A549 (cell line): Measurements from ENCODE around the gene RNF183. TPM values are rescaled to one million over a fixed set of nuclear protein-coding genes. Genes with fewer than 3 reads are reported as not detected.

ENCODE experiments used
- ATAC-seq, 2 experiments: fragments of 200-7000 bp in 1 of 2; fragments of >200 bp in 1 of 2; cut with Nextera tagmentation in 1 of 2; cut with Tn5 transposase in 1 of 2; 3 replicates each; pipeline versions ENCODE4 v1.8.0 to v1.9.1; 2018 to 2020; ENCODE audit warnings: mild to moderate bottlenecking in 1 of 2, moderate library complexity in 1 of 2
- CTCF ChIA-PET: fragments of 300-600 bp; sonication (Branson Sonifier 250); formaldehyde crosslinking; extraction: SDS; loops from one replicate; lab custom pipeline; 2021; ENCODE audit warnings: antibody characterized with exemption, inconsistent platforms; lab: Yijun Ruan, JAX
- POLR2A ChIA-PET: fragments of 350-600 bp; formaldehyde crosslinking; extraction: SDS; loops from one replicate; lab custom pipeline; 2021; ENCODE audit warnings: antibody characterized with exemption, inconsistent platforms; lab: Yijun Ruan, JAX
- DNase-seq, 2 experiments: peaks; one replicate each; pipeline versions ENCODE4 v3.0.0 to v3.0.0-alpha.2; 2011 to 2016; ENCODE audit warnings: low read depth in 1 of 2, low spot score in 1 of 2
- FAIRE-seq: peaks from 2 replicates; lab custom pipeline; 2011; peaks lifted over from hg19 to GRCh38; lab: Jason Lieb, UNC
- H3K27ac ChIP-seq, 2 experiments: fragments of >200 bp; sonication (Bioruptor Twin); formaldehyde crosslinking; 3 replicates each; pipeline ENCODE4 v1.5.1; 2016 to 2017
- H3K4me1 ChIP-seq: fragments of >200 bp; sonication (Bioruptor Twin); formaldehyde crosslinking; 3 replicates; pipeline ENCODE4 v1.6.1; 2016
- H3K4me2 ChIP-seq: fragments of >200 bp; sonication (Bioruptor Twin); formaldehyde crosslinking; 3 replicates; pipeline ENCODE4 v1.6.1; 2016
- H3K4me3 ChIP-seq: fragments of >200 bp; sonication (Bioruptor Twin); formaldehyde crosslinking; 3 replicates; pipeline ENCODE4 v1.5.1; 2016
- H3K9me3 ChIP-seq: fragments of >200 bp; sonication (Bioruptor Twin); formaldehyde crosslinking; 3 replicates; pipeline ENCODE4 v1.6.1; 2016
- BCL3 ChIP-seq: fragments of >200 bp; sonication (Bioruptor Twin); formaldehyde crosslinking; IDR thresholded peaks from 3 replicates; pipeline ENCODE4 v1.6.1; 2016
- CHD2 ChIP-seq: fragments of 150-350 bp; IDR thresholded peaks from 2 replicates; pipeline ENCODE4 v1.6.1; 2014; ENCODE audit warnings: low read length; ENCODE audit not compliant: partially characterized antibody
- CHD4 ChIP-seq: fragments of 200-600 bp; sonication (generic); IDR thresholded peaks from 2 replicates; pipeline ENCODE4 v1.6.1; 2016; ENCODE audit warnings: antibody characterized with exemption, mild to moderate bottlenecking, borderline replicate concordance
- ELK1 ChIP-seq: fragments of 150-350 bp; IDR thresholded peaks from 2 replicates; pipeline ENCODE4 v1.6.1; 2014; ENCODE audit warnings: low read depth, mild to moderate bottlenecking, low read length
- EP300 ChIP-seq, 2 experiments: fragments of >200 bp; sonication (Bioruptor Twin); formaldehyde crosslinking; IDR thresholded peaks; 2 replicates in 1 of 2; 3 replicates in 1 of 2; pipeline ENCODE4 v1.6.1; 2016 to 2017
- ESRRA ChIP-seq: fragments of 150-350 bp; IDR thresholded peaks from 2 replicates; pipeline ENCODE4 v1.6.1; 2014; ENCODE audit warnings: mild to moderate bottlenecking, low read length, borderline replicate concordance
- FOSB ChIP-seq: fragments of 250-450 bp; sonication (Bioruptor Pico); IDR thresholded peaks from 2 replicates; pipeline ENCODE4 v1.5.0; 2020; ENCODE audit warnings: mild to moderate bottlenecking, moderate library complexity
- GATA3 ChIP-seq: IDR thresholded peaks from 2 replicates; pipeline ENCODE4 v1.6.1; 2012; ENCODE audit warnings: borderline replicate concordance
- HES2 ChIP-seq: fragments of >200 bp; sonication (Bioruptor Twin); formaldehyde crosslinking; IDR thresholded peaks from 2 replicates; pipeline ENCODE4 v1.6.1; 2016
- HOXA7 ChIP-seq: fragments of 250-450 bp; sonication (Bioruptor Pico); IDR thresholded peaks from 2 replicates; pipeline ENCODE4 v1.5.0; 2020; ENCODE audit warnings: mild to moderate bottlenecking, moderate library complexity
- HOXB13 ChIP-seq: fragments of 250-450 bp; sonication (Bioruptor Pico); IDR thresholded peaks from 2 replicates; pipeline ENCODE4 v1.5.0; 2020; ENCODE audit warnings: low read depth, mild to moderate bottlenecking, moderate library complexity
- HOXB5 ChIP-seq: fragments of 250-450 bp; sonication (Bioruptor Pico); IDR thresholded peaks from 2 replicates; pipeline ENCODE4 v1.5.0; 2020; ENCODE audit warnings: mild to moderate bottlenecking, moderate library complexity
- JUN ChIP-seq, 2 experiments: fragments of >200 bp; sonication (Bioruptor Twin); formaldehyde crosslinking; IDR thresholded peaks; 2 replicates in 1 of 2; 3 replicates in 1 of 2; pipeline ENCODE4 v1.6.1; 2016 to 2017
- JUNB ChIP-seq: fragments of >200 bp; sonication (Bioruptor Twin); formaldehyde crosslinking; IDR thresholded peaks from 2 replicates; pipeline ENCODE4 v1.6.1; 2016
- KDM1A ChIP-seq: fragments of 200-600 bp; sonication (generic); IDR thresholded peaks from 2 replicates; pipeline ENCODE4 v1.6.1; 2016; ENCODE audit warnings: low read depth, mild to moderate bottlenecking
- MAFK ChIP-seq: fragments of 450-650 bp; IDR thresholded peaks from 2 replicates; pipeline ENCODE4 v1.6.1; 2014; ENCODE audit not compliant: partially characterized antibody
- POLR2A ChIP-seq: IDR thresholded peaks from 2 replicates; pipeline ENCODE4 v1.6.1; 2012; ENCODE audit warnings: mild to moderate bottlenecking, low read length
- RFX5 ChIP-seq: fragments of 450-650 bp; IDR thresholded peaks from 2 replicates; pipeline ENCODE4 v1.7.1; 2014; ENCODE audit warnings: antibody characterized with exemption, mild to moderate bottlenecking, moderate library complexity
- RNF2 ChIP-seq: fragments of 200-600 bp; sonication (generic); IDR thresholded peaks from 2 replicates; pipeline ENCODE4 v1.6.1; 2016; ENCODE audit warnings: low read depth, mild to moderate bottlenecking, antibody characterized with exemption, moderate library complexity, borderline replicate concordance
- SREBF2 ChIP-seq: fragments of 450-650 bp; IDR thresholded peaks from 2 replicates; pipeline ENCODE4 v1.6.1; 2014; ENCODE audit warnings: mild to moderate bottlenecking, moderate library complexity
- TP53 ChIP-seq: fragments of 250-450 bp; sonication (Bioruptor Pico); IDR thresholded peaks from 2 replicates; pipeline ENCODE4 v1.5.0; 2021; ENCODE audit warnings: mild to moderate bottlenecking, moderate library complexity
- USF2 ChIP-seq: fragments of 450-650 bp; IDR thresholded peaks from 2 replicates; pipeline ENCODE4 v1.6.1; 2014; ENCODE audit warnings: antibody characterized with exemption
- ZC3H11A ChIP-seq: fragments of 450-650 bp; IDR thresholded peaks from 2 replicates; pipeline ENCODE4 v1.6.1; 2014; ENCODE audit warnings: antibody characterized with exemption, mild to moderate bottlenecking
- ZNF302 ChIP-seq: fragments of 250-450 bp; sonication (Bioruptor Pico); IDR thresholded peaks from 2 replicates; pipeline ENCODE4 v1.9.0; 2021; ENCODE audit warnings: inconsistent platforms, mild to moderate bottlenecking, moderate library complexity
- ZSCAN20 ChIP-seq: fragments of 250-450 bp; sonication (Bioruptor Pico); IDR thresholded peaks from 2 replicates; pipeline ENCODE4 v1.8.0; 2022; ENCODE audit warnings: mild to moderate bottlenecking, moderate library complexity
- WGBS: methylation state at CpG from one replicate; pipeline ENCODE4 v1.1.6; 2017; ENCODE audit errors: missing lambda C conversion rate; 5-methylcytosine and 5-hydroxymethylcytosine counted together
- polyA plus RNA-seq, 4 experiments: library from polyadenylated mRNA; depleted of rRNA in 3 of 4; stranded (reverse); fragments of >200 nt; fragmentation: RNase III in 1 of 4; extraction: RNeasy Plus Mini Kit Qiagen cat#74134 plus additional on column Dnase treatment in 1 of 4; gene quantifications; 2 replicates in 3 of 4; 3 replicates in 1 of 4; pipeline ENCODE4 v1.2.3, GENCODE V29; 2011 to 2017
- TF ChIP-seq, protein P1 (sequence below): IDR thresholded peaks from 2 replicates; pipeline ENCODE4 v1.6.1; 2012
- TF ChIP-seq, protein P2 (sequence below): fragments of >200 bp; sonication (Bioruptor Twin); formaldehyde crosslinking; IDR thresholded peaks from 3 replicates; pipeline ENCODE4 v1.5.1; 2016
- TF ChIP-seq, protein P3 (sequence below): IDR thresholded peaks from 2 replicates; pipeline ENCODE4 v1.6.1; 2012

RNF183 gene
- polyA plus RNA-seq, 2 of the 4 experiments (the other 2 are of a cell fraction) = 0.13 TPM; not detected in 1

GRCh38 chr9:113301548-113301947 is 1.6 kb downstream of the RNF183 start:
- ATAC-seq (no peak), FAIRE-seq (no peak), DNase-seq (no peak)
- Histone ChIP-seq H3K4me1 (no peaks in the 10 kb centered on the region), H3K9me3 (no peaks in the 10 kb centered on the region), H3K4me3 (no peak overlapping the region), H3K4me2 (no peak overlapping the region), H3K27ac (no peak overlapping the region)
- 75% methylated on average over 8 of the region's 8 CpGs for WGBS
- TF ChIP-seq JUN (IDR thresholded peaks at IDR 0.05) (no peak), ZC3H11A (no peak), ESRRA (no peak), TP53 (CRISPR knock-in tag) (no peak), CHD2 (no peak), ZNF302 (CRISPR knock-in tag) (no peak), ELK1 (no peak), JUNB (no peak), RFX5 (no peak), BCL3 (no peak), HOXB13 (CRISPR knock-in tag) (no peak)
- TF ChIP-seq, protein P1, sequence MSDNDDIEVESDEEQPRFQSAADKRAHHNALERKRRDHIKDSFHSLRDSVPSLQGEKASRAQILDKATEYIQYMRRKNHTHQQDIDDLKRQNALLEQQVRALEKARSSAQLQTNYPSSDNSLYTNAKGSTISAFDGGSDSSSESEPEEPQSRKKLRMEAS = no peak
- TF ChIP-seq, protein P2, sequence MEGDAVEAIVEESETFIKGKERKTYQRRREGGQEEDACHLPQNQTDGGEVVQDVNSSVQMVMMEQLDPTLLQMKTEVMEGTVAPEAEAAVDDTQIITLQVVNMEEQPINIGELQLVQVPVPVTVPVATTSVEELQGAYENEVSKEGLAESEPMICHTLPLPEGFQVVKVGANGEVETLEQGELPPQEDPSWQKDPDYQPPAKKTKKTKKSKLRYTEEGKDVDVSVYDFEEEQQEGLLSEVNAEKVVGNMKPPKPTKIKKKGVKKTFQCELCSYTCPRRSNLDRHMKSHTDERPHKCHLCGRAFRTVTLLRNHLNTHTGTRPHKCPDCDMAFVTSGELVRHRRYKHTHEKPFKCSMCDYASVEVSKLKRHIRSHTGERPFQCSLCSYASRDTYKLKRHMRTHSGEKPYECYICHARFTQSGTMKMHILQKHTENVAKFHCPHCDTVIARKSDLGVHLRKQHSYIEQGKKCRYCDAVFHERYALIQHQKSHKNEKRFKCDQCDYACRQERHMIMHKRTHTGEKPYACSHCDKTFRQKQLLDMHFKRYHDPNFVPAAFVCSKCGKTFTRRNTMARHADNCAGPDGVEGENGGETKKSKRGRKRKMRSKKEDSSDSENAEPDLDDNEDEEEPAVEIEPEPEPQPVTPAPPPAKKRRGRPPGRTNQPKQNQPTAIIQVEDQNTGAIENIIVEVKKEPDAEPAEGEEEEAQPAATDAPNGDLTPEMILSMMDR = no peak
- ChIA-PET POLR2A (no interaction called here), CTCF (no interaction called here)

DNA sequence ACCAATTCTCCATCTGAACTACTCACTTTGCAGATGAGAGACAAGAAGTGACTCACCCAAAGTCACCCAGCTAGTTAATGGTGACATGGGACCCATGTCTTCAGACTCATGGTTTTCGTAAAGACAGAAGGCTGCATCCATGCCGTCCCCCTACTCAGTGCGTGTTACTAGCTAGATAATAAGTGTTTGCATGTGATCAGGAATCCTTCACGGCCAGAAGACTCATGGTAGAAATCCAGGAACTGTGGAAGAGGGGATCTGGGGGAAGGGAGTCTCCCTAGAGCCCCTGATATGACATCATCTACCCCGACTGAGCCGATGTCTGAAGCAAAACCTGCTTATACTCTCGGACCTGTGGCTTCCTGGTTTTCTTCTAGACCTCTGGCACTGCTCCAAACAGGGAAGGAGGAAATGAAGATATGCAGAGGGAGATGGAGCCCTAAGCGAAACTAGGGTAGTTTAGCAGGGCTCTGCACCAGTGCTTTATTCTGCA is 3.3 kb downstream of the RNF183 start:
- Histone ChIP-seq H3K9me3 (no peaks in the 10 kb centered on the region), H3K4me2 (0 out of 3 replicates have a peak overlapping the region, but pooled peaks have one; percentile 16), H3K4me3 (no peak overlapping the region), H3K27ac (no peak overlapping the region), H3K4me1 (no peaks in the 10 kb centered on the region)
- ATAC-seq = no peak
- peak in 1 of 2 experiments; percentile 17 for DNase-seq
- POLR2A ChIA-PET = no interaction called here
- no peak for TF ChIP-seq POLR2A
- no peak for TF ChIP-seq GATA3
- no peak for TF ChIP-seq HOXA7 (CRISPR knock-in tag)
- TF ChIP-seq HES2 = no peak
- no peak for TF ChIP-seq SREBF2
- TF ChIP-seq JUNB = no peak
- FAIRE-seq = no peak
- CTCF ChIA-PET = interaction anchor here (0.6 to 1.3 kb wide), 4 partner anchors 9 to 14 kb away, joined by 3 to 5 read pairs (median 3); no protein-coding TSS in a partner anchor
- 47% methylated on average over 8 of the region's 8 CpGs for WGBS

DNA sequence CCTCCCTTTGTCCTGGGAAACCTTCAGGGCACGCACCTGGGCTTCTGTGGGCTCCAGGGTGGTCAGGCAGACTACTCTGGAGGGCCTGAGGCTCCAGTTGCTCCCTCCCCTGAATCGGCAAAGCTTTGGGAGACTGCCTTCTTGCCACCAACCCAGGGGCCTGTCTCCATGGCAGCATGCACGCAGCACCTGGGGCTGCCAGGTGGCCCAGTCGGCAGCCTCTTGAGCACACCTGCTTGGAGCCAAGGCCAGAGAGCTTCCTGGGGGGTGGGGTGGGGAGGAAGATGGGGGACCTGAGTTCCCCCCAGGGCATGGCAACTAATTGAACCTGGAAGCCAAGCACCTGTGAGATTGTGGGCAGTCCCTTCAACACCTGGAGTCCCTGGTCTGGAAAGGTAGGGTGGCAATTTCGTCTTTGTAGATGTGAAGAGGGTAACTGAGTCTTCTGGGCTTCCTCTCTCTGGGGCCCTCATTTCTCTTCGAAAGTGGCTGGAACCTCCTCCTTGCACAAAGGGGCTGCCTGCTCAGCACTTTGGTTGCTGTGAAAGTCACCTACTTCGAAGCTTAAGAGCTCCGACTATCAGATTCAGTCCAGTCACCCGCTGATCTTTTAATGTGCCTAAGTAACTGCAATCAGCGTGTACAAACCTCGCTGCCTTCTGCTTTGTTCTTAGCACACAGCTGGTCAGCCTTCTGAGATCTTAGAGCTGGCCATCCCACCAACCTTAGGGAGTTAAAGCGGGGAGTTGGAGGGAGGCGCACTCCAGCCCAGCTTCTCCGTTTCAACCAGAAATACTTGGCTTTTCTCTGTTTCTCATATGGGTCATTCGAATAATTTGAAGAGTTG is 4.0 kb downstream of the RNF183 start:
- no peak overlapping the region for H3K27ac ChIP-seq
- 69% methylated on average over 13 of the region's 15 CpGs for WGBS
- no peak overlapping the region for H3K4me2 ChIP-seq
- H3K4me3 ChIP-seq = no peak overlapping the region
- no peak for FAIRE-seq
- no peak for DNase-seq
- ChIA-PET POLR2A (no interaction called here), CTCF (interaction anchor here (0.6 to 1.3 kb wide), 3 partner anchors 11 to 292 kb away, joined by 3 to 4 read pairs (median 3); no protein-coding TSS in a partner anchor)
- no peak for ATAC-seq
- H3K4me1 ChIP-seq = no peaks in the 10 kb centered on the region
- H3K9me3 ChIP-seq = no peaks in the 10 kb centered on the region
- no peak for TF ChIP-seq USF2
- TF ChIP-seq KDM1A = no peak
- no peak for TF ChIP-seq ZSCAN20
- TF ChIP-seq CHD4 = no peak
- TF ChIP-seq, protein P3, sequence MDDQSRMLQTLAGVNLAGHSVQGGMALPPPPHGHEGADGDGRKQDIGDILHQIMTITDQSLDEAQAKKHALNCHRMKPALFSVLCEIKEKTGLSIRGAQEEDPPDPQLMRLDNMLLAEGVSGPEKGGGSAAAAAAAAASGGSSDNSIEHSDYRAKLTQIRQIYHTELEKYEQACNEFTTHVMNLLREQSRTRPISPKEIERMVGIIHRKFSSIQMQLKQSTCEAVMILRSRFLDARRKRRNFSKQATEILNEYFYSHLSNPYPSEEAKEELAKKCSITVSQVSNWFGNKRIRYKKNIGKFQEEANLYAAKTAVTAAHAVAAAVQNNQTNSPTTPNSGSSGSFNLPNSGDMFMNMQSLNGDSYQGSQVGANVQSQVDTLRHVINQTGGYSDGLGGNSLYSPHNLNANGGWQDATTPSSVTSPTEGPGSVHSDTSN = no peak
- no peak for TF ChIP-seq ZC3H11A
- no peak for TF ChIP-seq MAFK
- no peak for TF ChIP-seq RNF2
- no peak for TF ChIP-seq HOXB5 (CRISPR knock-in tag)
- no peak for TF ChIP-seq SREBF2
- no peak for TF ChIP-seq POLR2A
- no peak for TF ChIP-seq EP300 (IDR thresholded peaks at IDR 0.05)
- TF ChIP-seq FOSB (CRISPR knock-in tag) = no peak
